ENCODE data around the gene KRTAP12-2. TPM values are rescaled to one million over a fixed set of nuclear protein-coding genes. Genes with fewer than 3 reads are reported as not detected.

KRTAP12-2 gene
- total RNA-seq, 4 donors from 2014 or later = not detected

- H3K36me3 ChIP-seq = no peaks in the 10 kb centered on the region
- no peak overlapping the region for H3K27ac ChIP-seq
- ATAC-seq (no peak), DNase-seq (no peak)
- H3K9me3 ChIP-seq = no peaks in the 10 kb centered on the region
- peaks cover 4 to 9% (median 6%) of the 10 kb centered on the region in 3 donors for H3K27me3 ChIP-seq
- H3K4me3 ChIP-seq = no peak overlapping the region
- TF ChIP-seq CTCF (IDR thresholded peaks at IDR 0.05 in 4 of 5, conservative IDR thresholded peaks at IDR 0.05 in 1 of 5) (no peak), POLR2A (IDR thresholded peaks at IDR 0.05) (no peak)
- in situ Hi-C loops (cut with MboI; ENCODE audit: low sequenced_read_pairs in 4 of 4) = no loop called here
- intact Hi-C loops (cut with DNase I; ENCODE audit: low total_unique reads) = no loop called here
- no peaks in the 10 kb centered on the region for H3K4me1 ChIP-seq
Observed at GRCh38 chr21:44681152-44681551, 14.4 kb upstream of the KRTAP12-2 start.

- Histone ChIP-seq H3K9me3 (no peaks in the 10 kb centered on the region), H3K27ac (no peak overlapping the region), H3K4me3 (no peak overlapping the region), H3K27me3 (peaks cover 0 to 5% (median 0%) of the 10 kb centered on the region in 3 donors), H3K36me3 (no peaks in the 10 kb centered on the region), H3K4me1 (no peaks in the 10 kb centered on the region)
- ATAC-seq (no peak), DNase-seq (no peak)
- TF ChIP-seq CTCF (IDR thresholded peaks at IDR 0.05 in 4 of 5, conservative IDR thresholded peaks at IDR 0.05 in 1 of 5) (no peak), POLR2A (IDR thresholded peaks at IDR 0.05) (no peak)
- in situ Hi-C loops (cut with MboI; ENCODE audit: low sequenced_read_pairs in 4 of 4) = no loop called here
- intact Hi-C loops (cut with DNase I; ENCODE audit: low total_unique reads) = no loop called here
Observed at GRCh38 chr21:44677881-44678280, 11.2 kb upstream of the KRTAP12-2 start.

GRCh38 chr21:44671911-44672310 is 5.2 kb upstream of the KRTAP12-2 start:
- in situ Hi-C loops (cut with MboI; ENCODE audit: low sequenced_read_pairs in 4 of 4) = no loop called here
- no peak for DNase-seq
- no peak overlapping the region for H3K4me3 ChIP-seq
- TF ChIP-seq CTCF (IDR thresholded peaks at IDR 0.05 in 4 of 5, conservative IDR thresholded peaks at IDR 0.05 in 1 of 5) = no peak
- no peak for TF ChIP-seq POLR2A (IDR thresholded peaks at IDR 0.05)
- H3K36me3 ChIP-seq = no peaks in the 10 kb centered on the region
- intact Hi-C loops (cut with DNase I; ENCODE audit: low total_unique reads) = no loop called here
- H3K27ac ChIP-seq = no peak overlapping the region
- no peak for ATAC-seq
- no peaks in the 10 kb centered on the region for H3K4me1 ChIP-seq
- peaks cover 0 to 3% (median 0%) of the 10 kb centered on the region in 3 donors for H3K27me3 ChIP-seq
- H3K9me3 ChIP-seq = no peaks in the 10 kb centered on the region

- Histone ChIP-seq H3K4me1 (no peaks in the 10 kb centered on the region), H3K27ac (no peak overlapping the region), H3K9me3 (no peaks in the 10 kb centered on the region), H3K27me3 (peaks cover 0 to 3% (median 0%) of the 10 kb centered on the region in 3 donors), H3K4me3 (no peak overlapping the region), H3K36me3 (no peaks in the 10 kb centered on the region)
- ATAC-seq = no peak
- TF ChIP-seq CTCF (IDR thresholded peaks at IDR 0.05 in 4 of 5, conservative IDR thresholded peaks at IDR 0.05 in 1 of 5) (no peak), POLR2A (IDR thresholded peaks at IDR 0.05) (no peak)
- in situ Hi-C loops (cut with MboI; ENCODE audit: low sequenced_read_pairs in 4 of 4) = no loop called here
- no peak for DNase-seq
- intact Hi-C loops (cut with DNase I; ENCODE audit: low total_unique reads) = no loop called here
Observed at GRCh38 chr21:44670642-44671432, 4.1 kb upstream of the KRTAP12-2 start.
